Measurements from ENCODE around the gene SDHAF3. TPM values are rescaled to one million over a fixed set of nuclear protein-coding genes. Genes with fewer than 3 reads are reported as not detected.

The SDHAF3 gene
- total RNA-seq, 1 experiment from 2014 or later = 63.4 TPM

Other genes starting within 250 kb of the SDHAF3 start
- not detected in 2 replicates for gene DLX6, start 112.1 kb upstream of the SDHAF3 start, total RNA-seq (2014; rRNA removed; shearing (Covaris generic); ENCODE audit: low replicate concordance)
- not detected in 2 replicates for gene DLX5, start 92.9 kb upstream of the SDHAF3 start, total RNA-seq (2014; rRNA removed; shearing (Covaris generic); ENCODE audit: low replicate concordance)

Data from Karpas-422 (cell line).